Neutrophil (primary cell): ENCODE results near the gene NUP88.
"Not testable (repeated sequence)": the region's sequence is repeated elsewhere in the genome, so short reads cannot be mapped to it uniquely, and the experiment has no call there.

ENCODE experiments used
- H3K27ac ChIP-seq: fragments of 200-600 bp; sonication (generic); 2 replicates; pipeline ENCODE4 v1.5.1; 2016; ENCODE audit warnings: mild to moderate bottlenecking, moderate library complexity
- H3K27me3 ChIP-seq: fragments of 200-600 bp; sonication (generic); 2 replicates; pipeline ENCODE4 v1.6.0; 2016; ENCODE audit warnings: mild to moderate bottlenecking
- H3K36me3 ChIP-seq: fragments of 200-600 bp; sonication (generic); 2 replicates; pipeline ENCODE4 v1.5.1; 2017
- H3K4me1 ChIP-seq, 2 experiments: fragments of 200-600 bp in 1 of 2; sonication (generic) in 1 of 2; 1 replicate in 1 of 2; 2 replicates in 1 of 2; pipeline versions ENCODE4 v1.5.1 to v1.6.1; 2013 to 2016; ENCODE audit warnings: low read depth in 1 of 2, low read length in 1 of 2, mild to moderate bottlenecking in 1 of 2, moderate library complexity in 1 of 2; ENCODE audit not compliant: control insufficient read depth in 1 of 2, insufficient read depth in 1 of 2
- H3K4me3 ChIP-seq, 2 experiments: fragments of 200-600 bp in 1 of 2; sonication (generic) in 1 of 2; 1 replicate in 1 of 2; 2 replicates in 1 of 2; pipeline ENCODE4 v1.5.1; 2013 to 2016; ENCODE audit warnings: low read depth in 1 of 2, low read length in 1 of 2, mild to moderate bottlenecking in 1 of 2, moderate library complexity in 1 of 2
- H3K9me3 ChIP-seq: fragments of 200-600 bp; sonication (generic); 2 replicates; pipeline ENCODE4 v1.5.1; 2016
- CTCF ChIP-seq: fragments of 200-600 bp; sonication (generic); IDR thresholded peaks from 2 replicates; pipeline ENCODE4 v1.5.1; 2016; ENCODE audit warnings: antibody characterized with exemption

NUP88 gene

DNA sequence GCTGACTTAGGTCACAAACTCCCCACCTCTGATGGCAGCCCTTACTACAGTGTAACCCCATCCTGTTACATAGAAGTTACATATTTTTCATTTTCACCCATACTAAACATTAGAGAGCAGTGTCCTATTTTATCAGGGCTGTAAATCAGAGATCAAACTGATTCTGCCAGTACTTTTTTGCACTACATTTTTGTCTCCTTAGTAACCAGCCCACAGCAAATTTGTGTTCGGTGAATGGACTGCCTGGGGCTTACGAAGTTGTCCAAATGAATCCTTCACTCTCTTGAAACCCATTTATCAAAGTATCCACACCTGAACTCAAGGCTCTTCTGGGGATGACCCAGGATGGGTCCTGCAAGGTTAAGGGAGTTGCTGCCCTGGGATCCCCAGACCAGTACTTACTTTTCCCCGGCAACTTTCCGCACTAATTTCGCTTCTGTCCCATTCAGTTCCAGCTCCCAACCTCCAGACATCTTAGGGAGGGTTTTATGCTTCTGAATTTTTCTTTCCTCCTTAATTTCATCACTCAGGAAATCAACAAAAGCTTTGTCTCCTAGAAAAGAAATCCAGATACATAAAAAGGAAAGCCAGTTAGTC is 18.4 kb upstream of the NUP88 start:
- Histone ChIP-seq H3K27me3 (no peaks in the 10 kb centered on the region), H3K9me3 (no peaks in the 10 kb centered on the region), H3K4me3 (no peak overlapping the region), H3K4me1 (peaks cover 19% of the 10 kb centered on the region in 2 experiments), H3K27ac (no peak overlapping the region), H3K36me3 (peaks cover 25% of the 10 kb centered on the region)
- no peak for TF ChIP-seq CTCF

GRCh38 chr17:5435781-5436315 is 16.4 kb upstream of the NUP88 start:
- H3K27ac ChIP-seq, H3K4me3 ChIP-seq, H3K27me3 ChIP-seq, H3K9me3 ChIP-seq: not testable (repeated sequence)
- H3K36me3 ChIP-seq, result peaks cover 45% of the 10 kb centered on the region
- H3K4me1 ChIP-seq, result peaks cover 19% of the 10 kb centered on the region in 2 experiments

- Histone ChIP-seq H3K36me3 (peaks cover 53% of the 10 kb centered on the region), H3K4me1 (peaks cover 19% of the 10 kb centered on the region in 2 experiments), H3K27me3 (no peaks in the 10 kb centered on the region), H3K9me3 (no peaks in the 10 kb centered on the region), H3K27ac (no peak overlapping the region), H3K4me3 (no peak overlapping the region)
- no peak for TF ChIP-seq CTCF
Observed at GRCh38 chr17:5434984-5435383, 15.5 kb upstream of the NUP88 start.

DNA sequence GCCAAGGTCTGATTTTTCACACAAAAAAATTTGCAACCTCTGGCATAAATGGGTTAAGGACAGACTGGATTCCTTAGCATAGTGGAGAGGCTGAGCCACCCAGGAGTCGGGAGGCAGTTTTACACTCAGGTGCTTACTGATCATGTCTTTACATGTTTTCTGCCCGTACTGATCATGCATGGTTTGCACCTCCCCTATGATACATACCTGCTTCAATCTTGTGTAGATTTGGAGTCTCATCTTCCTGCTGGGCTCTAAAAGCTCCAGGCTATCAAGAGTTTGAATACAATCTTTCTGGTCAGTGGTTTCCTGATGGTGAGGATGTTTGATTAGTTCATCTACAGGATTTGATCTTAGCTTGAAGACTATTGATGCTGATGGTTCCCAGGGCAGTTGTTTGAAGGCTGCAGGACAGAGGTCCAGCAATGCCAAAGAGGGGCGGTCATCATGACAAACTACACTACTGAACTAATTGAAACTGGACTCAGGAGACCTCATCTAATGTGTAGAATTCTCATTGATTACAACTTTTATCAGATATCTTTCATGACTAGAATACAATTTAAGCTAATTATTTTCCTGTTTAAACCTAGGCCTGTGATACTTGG is 12.6 kb upstream of the NUP88 start:
- Histone ChIP-seq H3K9me3 (no peaks in the 10 kb centered on the region), H3K4me1 (no peaks in the 10 kb centered on the region), H3K27ac (no peak overlapping the region), H3K36me3 (peaks cover 80% of the 10 kb centered on the region), H3K27me3 (no peaks in the 10 kb centered on the region), H3K4me3 (no peak overlapping the region)
- TF ChIP-seq CTCF, result no peak

DNA sequence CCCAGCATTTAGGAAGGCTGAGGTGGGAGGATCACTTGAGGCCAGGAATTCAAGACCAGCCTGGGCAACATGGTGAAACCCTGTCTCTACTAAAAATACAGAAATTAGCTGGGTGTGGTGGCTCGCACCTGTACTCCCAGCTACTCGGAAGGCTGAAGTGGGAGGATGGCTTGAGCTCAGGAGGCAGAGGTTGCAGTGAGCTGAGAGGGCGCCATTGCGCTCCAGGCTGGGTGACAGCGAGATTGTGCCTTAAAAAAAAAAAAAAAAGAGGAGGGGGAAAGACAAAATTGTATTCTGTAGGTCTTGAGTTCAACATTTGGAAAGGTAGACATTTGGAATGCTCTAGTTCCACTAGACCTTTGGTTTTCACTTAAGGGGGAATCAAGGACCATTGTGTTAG is 11.8 kb upstream of the NUP88 start:
- H3K27me3 ChIP-seq, H3K27ac ChIP-seq, H3K4me1 ChIP-seq, H3K9me3 ChIP-seq, H3K4me3 ChIP-seq: not testable (repeated sequence)
- peaks cover 87% of the 10 kb centered on the region for H3K36me3 ChIP-seq

GRCh38 chr17:5430413-5430999 is 11.0 kb upstream of the NUP88 start:
- Histone ChIP-seq H3K27ac (no peak overlapping the region), H3K9me3 (no peaks in the 10 kb centered on the region), H3K4me3 (no peak overlapping the region), H3K36me3 (peaks cover 94% of the 10 kb centered on the region), H3K4me1 (no peaks in the 10 kb centered on the region), H3K27me3 (no peaks in the 10 kb centered on the region)
- no peak for TF ChIP-seq CTCF
